HG03280 (cell line): Measurements from ENCODE around the gene PRELID1.
"Not testable (repeated sequence)": the region's sequence is repeated elsewhere in the genome, so short reads cannot be mapped to it uniquely, and the experiment has no call there.

Experiments used
- ATAC-seq: cut with Tn5 transposase; IDR thresholded peaks from one replicate; pipeline ENCODE4 v1.9.1; 2021; ENCODE audit warnings: mild to moderate bottlenecking, moderate library complexity; ENCODE audit not compliant: unreplicated experiment

Gene PRELID1, protein sequence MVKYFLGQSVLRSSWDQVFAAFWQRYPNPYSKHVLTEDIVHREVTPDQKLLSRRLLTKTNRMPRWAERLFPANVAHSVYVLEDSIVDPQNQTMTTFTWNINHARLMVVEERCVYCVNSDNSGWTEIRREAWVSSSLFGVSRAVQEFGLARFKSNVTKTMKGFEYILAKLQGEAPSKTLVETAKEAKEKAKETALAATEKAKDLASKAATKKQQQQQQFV

DNA sequence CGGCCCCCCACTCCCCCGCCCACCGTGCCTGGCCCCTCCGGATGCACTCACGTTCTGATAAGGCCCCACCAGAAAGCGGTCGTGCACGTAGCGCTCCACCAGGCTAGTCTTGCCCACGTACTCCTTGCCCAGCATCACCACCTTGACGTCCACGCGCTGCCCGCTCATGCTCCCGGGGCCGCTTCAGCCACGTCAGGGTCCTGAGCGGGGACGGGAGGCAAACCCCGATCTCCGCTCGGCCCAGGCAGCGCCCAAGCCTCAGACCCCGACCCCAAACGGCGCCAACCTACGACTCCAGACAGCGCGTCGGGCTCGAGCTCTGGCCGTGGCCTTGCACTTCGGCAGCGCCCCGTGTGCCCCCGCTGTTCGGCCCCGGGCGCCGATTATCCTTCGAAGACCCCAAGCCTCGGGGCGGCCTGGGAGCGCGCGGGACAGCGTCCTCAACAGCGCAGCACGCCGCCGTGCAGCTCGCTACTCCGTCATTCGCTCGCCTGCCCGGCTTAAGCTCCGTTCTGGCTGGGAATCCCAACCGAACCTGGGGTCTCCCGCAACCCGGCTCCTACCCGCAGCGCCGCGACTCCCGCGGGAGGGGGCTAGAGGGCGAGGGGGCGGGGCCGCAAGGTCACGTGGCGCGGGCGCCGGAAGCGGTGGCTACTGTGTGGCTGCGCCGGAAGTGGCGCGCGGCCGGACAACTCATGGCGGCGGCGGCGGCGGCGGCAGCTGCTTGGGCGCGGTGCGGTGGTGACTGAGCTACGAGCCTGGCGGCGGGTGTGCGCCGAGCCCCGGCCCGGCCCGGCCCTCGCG is at the start of gene PRELID1, which contains the start of gene RAB24:
PRELID1 (plus strand) TSS at position 679 of the 804 bp plus-strand sequence. CDS start 187 bp downstream, outside the sequence.
RAB24 (minus strand) TSS at position 599 of the 804 bp plus-strand sequence; CDS start at position 168, 431 bp downstream.
- ATAC-seq = peak; percentile 68

DNA sequence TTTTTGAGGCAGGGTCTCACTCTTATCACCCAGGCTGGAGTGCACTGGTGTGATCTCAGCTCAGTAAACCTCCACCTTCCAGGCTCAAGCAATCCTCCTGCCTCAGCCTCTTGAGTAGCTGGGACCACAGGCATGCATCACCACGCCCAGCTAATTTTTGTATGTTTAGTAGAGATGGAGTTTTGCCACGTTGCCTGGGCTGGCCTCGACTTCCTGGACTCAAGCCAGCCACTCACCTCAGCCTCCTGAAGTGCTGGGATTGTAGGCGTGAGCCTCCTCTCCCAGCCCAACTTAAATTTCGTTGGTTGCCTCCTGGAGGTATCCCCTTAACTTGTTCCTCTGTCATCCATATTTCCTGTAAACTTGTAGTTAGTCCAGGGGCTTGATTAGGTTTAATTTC is 47.3 kb upstream of the PRELID1 start:
- no peak for ATAC-seq

DNA sequence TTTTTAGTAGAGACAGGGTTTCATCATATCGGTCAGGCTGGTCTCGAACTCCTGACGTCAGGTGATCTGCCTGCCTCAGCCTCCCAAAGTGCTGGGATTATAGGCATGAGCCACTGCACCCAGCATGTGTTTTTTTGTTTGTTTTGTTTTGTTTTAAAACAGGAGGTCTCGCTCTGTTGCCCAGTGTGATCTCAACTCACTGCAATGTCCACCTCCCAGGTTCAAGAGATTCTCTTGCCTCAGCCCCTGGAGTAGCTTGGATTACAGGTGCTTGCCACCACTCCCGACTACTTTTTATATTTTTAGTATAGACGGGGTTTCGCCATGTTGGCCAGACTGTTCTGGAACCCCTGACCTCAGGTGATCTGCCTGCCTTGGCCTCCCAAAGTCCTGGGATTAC is 44.9 kb upstream of the PRELID1 start:
- not testable (repeated sequence) for ATAC-seq

DNA sequence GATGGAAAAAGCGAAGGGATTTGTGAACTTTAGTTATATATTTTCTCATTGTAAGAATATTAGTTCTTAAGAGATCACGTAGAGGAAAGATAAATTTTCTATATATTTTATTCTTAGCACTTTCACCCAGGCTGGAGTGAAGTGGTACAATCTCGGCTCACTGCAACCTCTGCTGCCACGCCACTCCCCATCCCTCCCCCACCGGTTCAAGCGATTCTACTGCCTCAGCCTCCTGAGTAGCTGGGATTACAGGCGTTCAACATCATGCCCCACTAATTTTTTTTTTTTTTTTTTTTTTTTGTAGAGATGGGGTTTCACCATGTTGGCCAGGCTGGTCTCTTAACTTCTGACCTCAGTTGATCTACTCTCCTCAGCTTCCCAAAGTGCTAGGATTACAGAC is 42.6 kb upstream of the PRELID1 start:
- ATAC-seq = no peak

DNA sequence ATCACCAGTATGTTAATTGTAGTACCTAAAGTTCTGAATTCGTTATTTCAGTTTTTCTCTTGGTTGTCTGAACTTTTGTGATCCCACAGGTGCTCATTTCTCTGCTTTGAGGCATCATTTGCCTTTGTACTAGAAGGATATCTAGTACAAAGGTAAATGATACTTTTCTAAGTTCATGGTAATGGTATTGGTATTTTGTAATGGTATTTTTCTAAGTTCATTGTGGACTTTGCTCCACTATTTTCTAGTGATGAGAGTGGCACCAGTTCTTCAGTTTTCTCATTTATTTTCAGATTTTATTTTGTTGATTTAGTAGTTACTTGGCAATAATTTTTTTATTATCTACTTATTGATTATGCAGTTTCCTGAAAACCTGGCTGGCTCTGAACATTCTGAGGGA is 42.1 kb upstream of the PRELID1 start:
- ATAC-seq = no peak

DNA sequence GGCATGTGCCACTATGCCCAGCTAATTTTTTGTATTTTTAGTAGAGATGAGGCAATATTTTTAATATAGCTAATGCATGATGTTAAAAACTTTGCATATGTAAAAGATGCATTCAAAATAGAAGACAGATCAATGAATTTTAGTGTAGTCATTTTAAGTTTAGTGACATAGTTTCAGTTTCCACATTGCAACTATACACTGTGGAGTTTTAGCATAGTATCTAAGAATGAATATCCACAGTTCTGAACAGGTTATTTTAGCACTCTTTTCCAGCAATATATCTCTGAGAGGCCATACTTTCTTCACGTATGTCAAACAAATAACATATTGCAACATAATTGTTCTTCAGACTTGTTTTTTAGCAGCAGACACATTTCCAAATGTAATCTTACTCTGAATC is 39.4 kb upstream of the PRELID1 start:
- no peak for ATAC-seq

DNA sequence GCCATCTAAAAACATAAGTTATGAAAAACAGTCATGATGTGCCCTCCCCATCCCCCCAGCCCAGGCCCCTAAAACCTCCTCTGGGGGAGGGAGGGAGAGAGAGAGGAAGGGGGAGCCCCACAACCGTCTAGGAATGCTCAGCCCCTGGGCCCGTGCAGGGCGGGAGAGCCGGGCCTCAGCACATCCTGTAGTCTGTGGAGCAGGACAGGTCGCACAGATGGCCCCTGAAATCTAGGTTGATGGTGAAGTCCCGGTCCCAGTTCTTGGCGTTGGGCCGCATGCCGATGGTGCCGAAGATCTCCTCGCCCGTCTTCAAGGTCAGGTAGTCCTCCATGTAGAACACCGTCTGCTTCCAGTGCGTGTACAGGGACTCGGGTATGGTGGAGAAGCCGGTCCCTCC is 38.2 kb upstream of the PRELID1 start:
- ATAC-seq = no peak

DNA sequence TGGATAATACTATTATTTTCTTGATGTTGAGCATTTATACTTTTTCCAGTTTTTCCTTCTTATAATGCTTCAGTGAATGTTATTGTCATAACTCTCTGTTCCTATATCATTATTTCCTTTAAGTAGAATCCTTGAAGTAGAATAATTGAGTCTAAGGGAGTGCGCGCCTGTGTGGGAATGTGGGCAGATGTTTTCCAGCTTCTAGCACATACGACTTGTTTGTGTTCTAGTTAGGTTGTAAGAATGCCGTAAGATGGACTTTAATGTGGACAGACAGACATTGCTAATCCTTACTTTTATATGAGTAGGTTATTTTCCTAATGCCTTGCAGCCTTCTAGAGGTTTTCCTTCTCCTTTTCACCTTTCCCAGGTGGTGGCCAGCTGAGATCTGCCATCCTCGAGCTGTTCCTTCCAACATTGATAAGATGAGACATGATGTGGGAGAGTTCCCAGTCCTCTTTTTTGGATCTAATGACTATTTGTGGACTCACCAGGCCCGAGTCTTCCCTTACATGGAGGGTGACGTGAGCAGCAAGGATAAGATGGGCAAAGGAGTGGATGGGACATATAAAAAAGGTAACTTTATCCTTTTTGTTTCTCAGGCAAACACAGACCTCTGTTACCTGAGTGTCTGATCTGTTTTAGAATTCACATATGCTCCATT is 34.2 kb upstream of the PRELID1 start:
- no peak for ATAC-seq

DNA sequence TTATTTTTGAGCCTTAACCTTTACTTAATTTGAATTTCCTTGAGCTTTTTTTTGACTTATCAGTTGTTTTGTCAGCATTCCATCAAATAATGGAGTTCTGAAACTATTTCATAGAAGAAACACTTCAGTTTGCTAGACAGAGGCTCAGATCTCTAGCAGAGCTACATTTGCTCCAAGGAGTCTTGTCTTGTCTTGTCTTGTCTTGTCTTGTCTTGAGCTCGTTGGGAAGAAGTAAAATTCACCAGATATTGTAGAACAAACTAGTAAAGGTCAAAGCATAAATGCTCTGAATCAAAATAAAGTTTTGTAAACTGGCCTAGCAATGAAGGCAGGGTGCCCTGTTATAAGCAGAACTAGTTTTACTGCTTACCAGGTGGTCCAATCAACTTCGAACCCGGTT is 33.6 kb upstream of the PRELID1 start:
- no peak for ATAC-seq

DNA sequence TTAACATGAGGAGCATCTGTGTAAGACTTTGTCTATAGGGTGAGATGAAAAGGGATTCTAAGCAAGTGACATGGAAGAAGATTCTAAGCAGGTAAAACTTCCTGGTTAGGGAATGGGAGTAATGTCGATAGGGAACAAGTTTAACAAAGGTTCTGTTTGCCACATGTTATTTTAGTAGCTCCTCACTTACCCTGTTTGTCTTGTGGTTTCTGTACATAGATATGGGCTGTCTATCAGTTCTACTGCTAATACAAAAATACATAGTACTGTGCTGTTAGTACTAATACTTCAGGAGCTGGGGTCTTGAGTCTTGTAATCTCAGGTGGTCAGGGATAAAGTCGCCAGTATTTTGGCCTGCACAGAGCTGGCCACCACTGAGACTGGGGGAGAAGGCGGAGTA is 32.9 kb upstream of the PRELID1 start:
- no peak for ATAC-seq

DNA sequence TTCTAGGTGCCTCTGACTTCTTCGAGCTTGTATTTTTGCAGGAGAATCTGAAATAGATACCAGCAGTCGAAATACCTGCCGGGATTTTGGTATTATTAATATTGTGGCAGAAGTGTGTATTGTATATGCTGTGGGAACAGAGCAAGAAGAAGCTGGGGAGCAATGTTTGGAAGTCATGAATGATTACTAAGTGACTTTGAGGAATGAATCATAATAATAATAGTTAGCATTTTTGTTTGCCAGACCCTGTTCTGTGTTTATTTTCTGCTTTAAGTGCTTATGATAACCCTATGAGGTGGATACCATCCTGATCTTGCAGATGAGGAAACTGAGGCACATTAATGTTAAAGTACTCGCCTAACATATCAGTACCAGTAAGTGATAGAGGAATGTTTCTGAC is 32.5 kb upstream of the PRELID1 start:
- ATAC-seq = no peak

DNA sequence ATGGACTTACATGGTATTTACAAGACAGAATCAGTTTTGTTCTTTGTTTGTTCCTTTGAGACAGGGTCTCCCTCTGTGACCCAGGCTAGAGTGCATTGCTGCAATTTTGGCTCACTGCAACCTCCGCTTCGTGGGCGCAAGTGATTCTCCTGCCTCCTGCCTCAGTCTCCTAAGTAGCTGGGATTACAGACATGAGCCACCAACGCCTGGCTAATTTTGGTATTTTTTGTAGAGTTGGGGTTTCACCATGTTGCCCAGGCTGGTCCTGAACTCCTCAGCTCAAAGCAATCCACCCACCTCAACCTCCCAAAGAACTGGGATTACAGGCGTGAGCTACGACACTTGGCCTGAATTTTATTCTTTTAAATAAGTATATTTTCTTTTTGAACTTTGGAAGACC is 27.7 kb upstream of the PRELID1 start:
- ATAC-seq = no peak

DNA sequence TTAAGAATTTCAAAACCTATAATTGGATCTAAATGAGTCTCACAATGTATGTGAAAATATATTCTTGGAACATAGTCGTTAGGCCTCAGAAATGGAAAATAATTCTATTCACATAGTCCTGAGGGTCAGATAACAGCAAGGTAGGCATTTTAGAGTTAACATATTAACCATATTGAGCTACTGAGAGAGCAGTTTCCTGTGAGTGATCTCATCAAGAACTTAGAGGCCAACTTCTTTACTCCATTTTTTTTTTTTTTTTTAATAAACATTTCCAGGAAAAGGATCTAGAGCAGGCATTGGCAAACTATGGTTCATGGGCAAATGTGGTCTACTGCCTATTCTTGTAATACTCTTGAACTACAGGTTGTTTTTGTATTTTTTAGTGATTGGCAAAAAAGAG is 26.7 kb upstream of the PRELID1 start:
- no peak for ATAC-seq

DNA sequence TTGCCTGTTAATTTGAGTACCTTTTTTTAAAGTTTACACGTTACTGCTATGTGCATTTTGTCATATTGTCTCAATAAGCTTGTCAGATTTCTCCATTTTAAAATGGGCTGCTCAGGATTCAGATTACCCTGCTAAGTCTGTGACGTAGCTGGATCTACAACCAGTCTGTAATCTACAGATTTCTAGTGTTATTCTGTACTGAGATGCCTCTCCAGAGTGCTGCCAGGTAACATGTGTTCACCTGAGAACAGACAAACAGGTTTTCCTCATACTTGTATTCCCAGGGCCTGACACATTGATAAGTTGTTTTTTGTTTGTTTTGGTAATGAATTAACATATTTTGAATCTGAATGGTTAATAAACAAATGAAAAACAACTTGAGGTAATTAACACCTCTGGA is 15.4 kb upstream of the PRELID1 start:
- no peak for ATAC-seq

DNA sequence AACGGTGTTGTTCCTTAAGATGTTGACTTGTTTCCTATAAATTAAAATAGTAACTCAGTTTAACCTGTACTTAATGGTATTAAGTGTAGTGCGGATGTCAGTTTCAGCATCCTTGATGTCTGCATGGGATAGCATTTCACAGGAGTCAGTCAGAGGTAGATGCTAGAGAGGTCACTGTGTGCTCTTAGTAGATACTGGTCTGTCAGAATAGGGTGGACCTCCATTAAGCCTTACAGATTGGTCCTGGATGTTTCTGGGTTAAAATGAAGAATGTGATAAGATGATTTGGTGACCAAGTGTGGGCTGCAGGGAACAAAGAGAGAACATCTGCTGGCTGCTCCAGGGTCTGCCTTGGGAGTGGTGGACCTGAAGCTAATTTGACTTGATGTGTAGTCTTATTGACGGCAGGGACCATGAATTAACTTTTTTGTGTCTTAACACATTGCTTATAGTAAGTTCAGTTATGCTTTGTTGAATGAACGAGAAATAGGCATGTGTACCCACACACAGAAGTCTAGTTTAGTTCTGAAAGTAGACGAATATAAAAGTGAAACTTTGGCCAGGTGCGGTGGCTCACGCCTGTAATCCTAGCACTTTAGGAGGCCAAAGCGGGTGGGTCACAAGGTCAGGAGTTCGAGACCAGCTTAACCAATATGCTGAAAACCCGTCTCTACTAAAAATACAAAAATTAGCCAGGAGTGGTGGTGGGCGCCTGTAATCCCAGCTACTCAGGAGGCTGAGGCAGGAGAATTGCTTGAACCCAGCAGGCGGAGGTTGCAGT is 12.6 kb upstream of the PRELID1 start:
- ATAC-seq = no peak

DNA sequence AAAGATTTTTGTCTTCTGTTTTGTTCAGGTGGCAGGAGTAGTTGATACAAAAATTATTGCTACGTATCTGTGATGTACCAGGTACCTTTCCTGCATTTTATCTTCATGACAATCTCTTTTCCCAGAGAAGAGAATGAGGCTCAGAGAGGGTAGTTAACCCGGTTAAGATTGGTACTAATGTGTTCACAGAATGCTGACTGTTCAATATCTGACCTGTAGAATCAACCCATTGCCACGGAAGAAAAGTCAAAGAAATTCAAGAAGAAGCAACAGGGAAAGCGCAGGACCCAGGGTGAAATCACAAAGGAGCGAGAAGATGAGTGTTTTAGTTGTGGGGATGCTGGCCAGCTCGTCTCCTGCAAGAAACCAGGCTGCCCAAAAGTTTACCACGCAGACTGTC is 11.9 kb upstream of the PRELID1 start:
- ATAC-seq = no peak

DNA sequence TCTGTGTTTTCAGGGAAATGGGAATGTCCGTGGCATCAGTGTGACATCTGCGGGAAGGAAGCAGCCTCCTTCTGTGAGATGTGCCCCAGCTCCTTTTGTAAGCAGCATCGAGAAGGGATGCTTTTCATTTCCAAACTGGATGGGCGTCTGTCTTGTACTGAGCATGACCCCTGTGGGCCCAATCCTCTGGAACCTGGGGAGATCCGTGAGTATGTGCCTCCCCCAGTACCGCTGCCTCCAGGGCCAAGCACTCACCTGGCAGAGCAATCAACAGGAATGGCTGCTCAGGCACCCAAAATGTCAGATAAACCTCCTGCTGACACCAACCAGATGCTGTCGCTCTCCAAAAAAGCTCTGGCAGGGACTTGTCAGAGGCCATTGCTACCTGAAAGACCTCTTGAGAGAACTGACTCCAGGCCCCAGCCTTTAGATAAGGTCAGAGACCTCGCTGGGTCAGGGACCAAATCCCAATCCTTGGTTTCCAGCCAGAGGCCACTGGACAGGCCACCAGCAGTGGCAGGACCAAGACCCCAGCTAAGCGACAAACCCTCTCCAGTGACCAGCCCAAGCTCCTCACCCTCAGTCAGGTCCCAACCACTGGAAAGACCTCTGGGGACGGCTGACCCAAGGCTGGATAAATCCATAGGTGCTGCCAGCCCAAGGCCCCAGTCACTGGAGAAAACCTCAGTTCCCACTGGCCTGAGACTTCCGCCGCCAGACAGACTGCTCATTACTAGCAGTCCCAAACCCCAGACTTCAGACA is 9.6 kb upstream of the PRELID1 start:
- ATAC-seq = no peak

DNA sequence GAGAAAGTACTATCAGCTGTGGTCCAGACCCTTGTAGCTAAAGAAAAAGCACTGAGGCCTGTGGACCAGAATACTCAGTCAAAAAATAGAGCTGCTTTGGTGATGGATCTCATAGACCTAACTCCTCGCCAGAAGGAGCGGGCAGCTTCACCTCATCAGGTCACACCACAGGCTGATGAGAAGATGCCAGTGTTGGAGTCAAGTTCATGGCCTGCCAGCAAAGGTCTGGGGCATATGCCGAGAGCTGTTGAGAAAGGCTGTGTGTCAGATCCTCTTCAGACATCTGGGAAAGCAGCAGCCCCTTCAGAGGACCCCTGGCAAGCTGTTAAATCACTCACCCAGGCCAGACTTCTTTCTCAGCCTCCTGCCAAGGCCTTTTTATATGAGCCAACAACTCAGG is 9.0 kb upstream of the PRELID1 start:
- no peak for ATAC-seq

DNA sequence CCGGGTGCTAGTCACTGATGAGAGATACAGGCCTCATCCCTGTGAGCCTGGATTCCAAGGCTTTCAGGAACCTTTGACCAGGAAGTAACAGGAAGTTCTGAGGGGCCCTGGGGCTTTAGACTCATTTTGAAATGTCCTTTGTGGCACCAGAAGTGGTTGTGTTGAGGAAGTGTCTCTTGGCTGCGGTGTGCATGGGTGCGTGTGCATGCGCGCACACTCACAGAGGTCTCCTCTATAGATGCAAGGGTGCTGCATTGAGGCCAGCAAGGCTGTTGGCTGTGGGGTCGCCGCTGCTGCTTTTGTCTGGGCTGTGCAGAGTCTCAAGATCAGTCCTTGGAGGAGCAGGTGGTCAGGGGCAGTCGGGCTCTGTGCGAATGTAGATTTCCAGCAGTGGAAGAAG is 7.7 kb upstream of the PRELID1 start:
- no peak for ATAC-seq

DNA sequence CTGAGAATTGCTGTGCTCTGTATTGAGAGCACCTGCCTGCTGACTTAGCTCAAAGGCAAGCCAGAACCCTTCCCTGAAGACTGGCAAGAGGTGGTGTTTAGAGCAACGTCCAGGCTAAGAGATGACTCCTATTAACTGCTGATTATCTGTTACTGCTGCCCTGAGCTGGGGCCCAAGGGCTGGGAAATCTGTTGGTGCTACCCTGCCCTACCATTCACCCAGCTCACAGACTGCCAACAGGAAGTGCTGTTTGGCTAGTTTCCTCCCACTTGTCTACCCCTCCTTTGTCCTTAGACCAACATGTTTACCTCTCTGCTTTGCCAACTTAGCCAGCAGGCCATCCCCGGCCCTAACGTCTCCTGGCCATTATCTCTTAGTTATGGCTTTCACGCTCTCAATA is 7.0 kb upstream of the PRELID1 start:
- ATAC-seq = no peak
